Stimulated activated CD4-positive, alpha-beta T cell treated with anti-CD3 and anti-CD28 coated beads, Interleukin-4, amount 100 ng/mL, for 24 hours (primary cell): ENCODE measurements around the gene ERMAP.
"Not testable (repeated sequence)": the region's sequence is repeated elsewhere in the genome, so short reads cannot be mapped to it uniquely, and the experiment has no call there.

Experiments
- DNase-seq: peaks from one replicate; pipeline ENCODE4 v3.0.0-alpha.2; 2020

The ERMAP gene

GRCh38 chr1:42814815-42815214 lies 2.1 kb upstream of the ERMAP start:
- DNase-seq: not testable (repeated sequence)

- DNase-seq: peak; percentile 6
These were observed 859 bp upstream of the ERMAP start for GRCh38 chr1:42815941-42816584.

GRCh38 chr1:42817440-42817767 lies 482 bp downstream of the ERMAP start:
- DNase-seq: no peak

GRCh38 chr1:42817976-42818375 lies 1.1 kb downstream of the ERMAP start:
- DNase-seq: no peak

- DNase-seq: no peak
These were observed 3.9 kb downstream of the ERMAP start for GRCh38 chr1:42820813-42821212.

GRCh38 chr1:42821690-42822089 lies 4.8 kb downstream of the ERMAP start:
- DNase-seq: no peak

- DNase-seq: no peak
These were observed 6.0 kb downstream of the ERMAP start for GRCh38 chr1:42822800-42823392.

GRCh38 chr1:42824481-42825035 lies 7.6 kb downstream of the ERMAP start:
- no peak for DNase-seq

- no peak for DNase-seq
These were observed 8.3 kb downstream of the ERMAP start for GRCh38 chr1:42825036-42825851.

- no peak for DNase-seq
These were observed 13.7 kb downstream of the ERMAP start for GRCh38 chr1:42830631-42831030.

GRCh38 chr1:42831273-42831672 lies 14.4 kb downstream of the ERMAP start:
- no peak for DNase-seq

GRCh38 chr1:42832641-42833240 lies 15.8 kb downstream of the ERMAP start:
- no peak for DNase-seq

GRCh38 chr1:42833981-42834380 lies 17.1 kb downstream of the ERMAP start:
- no peak for DNase-seq

- DNase-seq: no peak
These were observed 17.9 kb downstream of the ERMAP start for GRCh38 chr1:42834803-42835202.

GRCh38 chr1:42835422-42835821 lies 18.5 kb downstream of the ERMAP start:
- DNase-seq: no peak

- DNase-seq: no peak
These were observed 20.8 kb downstream of the ERMAP start for GRCh38 chr1:42837709-42838108.

GRCh38 chr1:42838482-42839190 lies 21.7 kb downstream of the ERMAP start:
- DNase-seq: no peak

GRCh38 chr1:42841010-42841409 lies 24.1 kb downstream of the ERMAP start:
- DNase-seq: no peak

- no peak for DNase-seq
These were observed 24.7 kb downstream of the ERMAP start for GRCh38 chr1:42841440-42842147.

- DNase-seq: no peak
These were observed 27.7 kb downstream of the ERMAP start for GRCh38 chr1:42844592-42845140.

- no peak for DNase-seq
These were observed 28.3 kb downstream of the ERMAP start for GRCh38 chr1:42845193-42845592.

GRCh38 chr1:42845866-42846256 lies 28.9 kb downstream of the ERMAP start:
- no peak for DNase-seq
